GM23338 (cell line): ENCODE measurements around the gene AP4B1. TPM values are rescaled to one million over a fixed set of nuclear protein-coding genes. Genes with fewer than 3 reads are reported as not detected.

Experiments used
- ATAC-seq: fragments of 200-7000 bp; cut with Tn5 transposase; 3 replicates; pipeline ENCODE4 v1.9.1; 2020
- DNase-seq: peaks from one replicate; pipeline ENCODE4 v3.0.0-alpha.2; 2015; ENCODE audit warnings: low spot score
- H2AFZ ChIP-seq: fragments of 200-600 bp; sonication (generic); 2 replicates; pipeline ENCODE4 v1.8.0; 2016; ENCODE audit warnings: antibody characterized with exemption, mild to moderate bottlenecking, moderate library complexity
- H3F3A ChIP-seq: fragments of 200-600 bp; sonication (generic); replicated peaks from 2 replicates; pipeline ENCODE4 v1.8.0; 2017; ENCODE audit warnings: antibody characterized with exemption, mixed run types, low read depth
- H3K27ac ChIP-seq: fragments of 200-600 bp; sonication (generic); 2 replicates; pipeline ENCODE4 v1.6.1; 2016; ENCODE audit warnings: low read depth
- H3K27me3 ChIP-seq: fragments of 200-600 bp; sonication (generic); 2 replicates; pipeline ENCODE4 v1.8.0; 2016; ENCODE audit warnings: mild to moderate bottlenecking, mixed run types, moderate library complexity; ENCODE audit not compliant: insufficient read depth
- H3K36me3 ChIP-seq: fragments of 200-600 bp; sonication (generic); 2 replicates; pipeline ENCODE4 v1.8.0; 2016; ENCODE audit warnings: mild to moderate bottlenecking; ENCODE audit not compliant: insufficient read depth
- H3K4me1 ChIP-seq: fragments of 200-600 bp; sonication (generic); 2 replicates; pipeline ENCODE4 v1.8.0; 2016; ENCODE audit warnings: mild to moderate bottlenecking, moderate library complexity; ENCODE audit not compliant: insufficient read depth
- H3K4me2 ChIP-seq: fragments of 200-600 bp; sonication (generic); 2 replicates; pipeline ENCODE4 v1.7.1; 2017; ENCODE audit warnings: mixed run types
- H3K4me3 ChIP-seq: fragments of 200-600 bp; sonication (generic); 2 replicates; pipeline ENCODE4 v1.6.1; 2016; ENCODE audit warnings: mixed run types
- H3K79me2 ChIP-seq: fragments of 200-600 bp; sonication (generic); replicated peaks from 2 replicates; pipeline ENCODE4 v1.8.0; 2017; ENCODE audit warnings: mild to moderate bottlenecking; ENCODE audit not compliant: insufficient read depth
- H3K9me2 ChIP-seq: fragments of 200-600 bp; sonication (generic); 2 replicates; pipeline ENCODE4 v1.8.0; 2017; ENCODE audit not compliant: insufficient read depth
- H4K20me1 ChIP-seq: fragments of 200-600 bp; sonication (generic); replicated peaks from 2 replicates; pipeline ENCODE4 v1.8.0; 2017; ENCODE audit warnings: mild to moderate bottlenecking; ENCODE audit not compliant: insufficient read depth
- H3K27ac Mint-ChIP-seq: 2 replicates; pipeline ENCODE4 v1.8.0; 2020; ENCODE audit warnings: inconsistent platforms, mild to moderate bottlenecking, moderate library complexity, mixed read lengths
- H3K27me3 Mint-ChIP-seq: 3 replicates; pipeline ENCODE4 v1.8.0; 2022; ENCODE audit warnings: low read depth, mild to moderate bottlenecking, moderate library complexity, mixed read lengths, inconsistent platforms; ENCODE audit not compliant: insufficient read depth, poor library complexity
- H3K36me3 Mint-ChIP-seq: 3 replicates; pipeline ENCODE4 v1.8.0; 2021; ENCODE audit warnings: low read depth, mild to moderate bottlenecking, inconsistent platforms, moderate library complexity, mixed read lengths
- H3K4me1 Mint-ChIP-seq: 3 replicates; pipeline ENCODE4 v1.8.0; 2020; ENCODE audit warnings: mild to moderate bottlenecking, inconsistent platforms, mixed read lengths
- H3K4me3 Mint-ChIP-seq: 3 replicates; pipeline ENCODE4 v1.8.0; 2021; ENCODE audit warnings: moderate library complexity, mild to moderate bottlenecking, inconsistent platforms, mixed read lengths
- H3K9me3 Mint-ChIP-seq: 3 replicates; pipeline ENCODE4 v1.8.0; 2020; ENCODE audit warnings: moderate library complexity, mild to moderate bottlenecking, inconsistent platforms, mixed read lengths
- CREB1 ChIP-seq: fragments of 250-450 bp; sonication (Bioruptor Pico); IDR thresholded peaks from 2 replicates; pipeline ENCODE4 v1.5.0; 2020; ENCODE audit warnings: low read depth, mild to moderate bottlenecking, moderate library complexity
- CTCF ChIP-seq, 2 experiments: fragments of 200-600 bp in 1 of 2; sonication (generic) in 1 of 2; conservative IDR thresholded peaks; 2 replicates each; pipeline versions ENCODE4 v1.5.1 to v1.6.1; 2016 to 2017; ENCODE audit warnings: antibody characterized with exemption in 2 of 2, low read depth in 2 of 2, mild to moderate bottlenecking in 2 of 2, moderate library complexity in 1 of 2
- ETS1 ChIP-seq: IDR thresholded peaks from 2 replicates; pipeline ENCODE4 v1.6.1; 2016; ENCODE audit warnings: antibody characterized with exemption
- EZH2 ChIP-seq: fragments of 200-600 bp; sonication (generic); IDR thresholded peaks from one replicate; pipeline ENCODE4 v1.8.0; 2017; ENCODE audit warnings: antibody characterized with exemption, mild to moderate bottlenecking, low read depth; ENCODE audit not compliant: unreplicated experiment
- EZH2phosphoT487 ChIP-seq: fragments of 200-600 bp; sonication (generic); IDR thresholded peaks from one replicate; pipeline ENCODE4 v1.8.1; 2018; ENCODE audit warnings: antibody characterized with exemption; ENCODE audit not compliant: unreplicated experiment
- JUNB ChIP-seq: IDR thresholded peaks from one replicate; pipeline ENCODE4 v1.6.1; 2016; ENCODE audit warnings: antibody characterized with exemption; ENCODE audit not compliant: unreplicated experiment
- NANOG ChIP-seq: IDR thresholded peaks from 2 replicates; pipeline ENCODE4 v1.6.1; 2016; ENCODE audit warnings: antibody characterized with exemption, borderline replicate concordance
- REST ChIP-seq: IDR thresholded peaks from one replicate; pipeline ENCODE4 v1.6.1; 2018; ENCODE audit warnings: antibody characterized with exemption; ENCODE audit not compliant: unreplicated experiment
- STAT1 ChIP-seq: IDR thresholded peaks from one replicate; pipeline ENCODE4 v1.6.1; 2016; ENCODE audit warnings: antibody characterized with exemption; ENCODE audit not compliant: unreplicated experiment
- ZNF114 ChIP-seq: fragments of 250-450 bp; sonication (Bioruptor Pico); IDR thresholded peaks from 2 replicates; pipeline ENCODE4 v1.5.0; 2020; ENCODE audit warnings: mild to moderate bottlenecking, moderate library complexity
- ZNF331 ChIP-seq: fragments of 250-450 bp; sonication (Bioruptor Pico); IDR thresholded peaks from 2 replicates; pipeline ENCODE4 v1.5.0; 2020; ENCODE audit warnings: low read depth, mild to moderate bottlenecking, moderate library complexity
- polyA plus RNA-seq: library from polyadenylated mRNA; unstranded; fragments of >200 nt; fragmentation: Nextera tagmentation; extraction: Ambion mirVana; gene quantifications from 2 replicates; pipeline ENCODE4 v1.2.1, GENCODE V29; 2016
- total RNA-seq: library from RNA; depleted of rRNA; stranded (reverse); fragments of >200 nt; shearing (Covaris generic); gene quantifications from 2 replicates; pipeline ENCODE4 v1.2.3, GENCODE V29; 2014

Gene AP4B1
- total and polyA plus RNA-seq, 2 experiments from 2014 or later = 7.5 to 13.4 TPM

- TF ChIP-seq REST (no peak), EZH2 (no peak)
These were observed 12.9 kb downstream of the AP4B1 start (continued) for GRCh38 chr1:113891631-113892220.

GRCh38 chr1:113890816-113891215 is 13.8 kb downstream of the AP4B1 start:
- no peak overlapping the region for H3K4me3 Mint-ChIP-seq
- Histone ChIP-seq H3K4me3 (no peak overlapping the region), H3K4me2 (no peak overlapping the region), H3K4me1 (no peaks in the 10 kb centered on the region), H3F3A (no peaks in the 10 kb centered on the region), H2AFZ (no peak overlapping the region), H3K9me2 (no peaks in the 10 kb centered on the region), H4K20me1 (no peaks in the 10 kb centered on the region), H3K27me3 (no peaks in the 10 kb centered on the region), H3K27ac (no peak overlapping the region), H3K36me3 (no peaks in the 10 kb centered on the region), H3K79me2 (no peaks in the 10 kb centered on the region)
- ATAC-seq = no peak
- no peaks in the 10 kb centered on the region for H3K9me3 Mint-ChIP-seq
- no peaks in the 10 kb centered on the region for H3K4me1 Mint-ChIP-seq
- DNase-seq = no peak
- no peaks in the 10 kb centered on the region for H3K27me3 Mint-ChIP-seq
- H3K27ac Mint-ChIP-seq = no peak overlapping the region
- no peaks in the 10 kb centered on the region for H3K36me3 Mint-ChIP-seq
- no peak for TF ChIP-seq EZH2phosphoT487
- TF ChIP-seq ZNF331 (CRISPR knock-in tag) = no peak
- no peak for TF ChIP-seq ZNF114
- TF ChIP-seq CTCF (conservative IDR thresholded peaks at IDR 0.05; ENCODE audit: low read depth in 2 of 2) = no peak
- TF ChIP-seq JUNB = no peak
- no peak for TF ChIP-seq EZH2
- no peak for TF ChIP-seq STAT1
- TF ChIP-seq ETS1 = no peak
- TF ChIP-seq NANOG = no peak
- TF ChIP-seq CREB1 (CRISPR knock-in tag) = no peak
- TF ChIP-seq REST = no peak
